ENCODE data around the gene BPIFA1. TPM values are rescaled to one million over a fixed set of nuclear protein-coding genes. Genes with fewer than 3 reads are reported as not detected.

BPIFA1 gene
- polyA plus RNA-seq, 1 donor from 2014 or later, result not detected

DNA sequence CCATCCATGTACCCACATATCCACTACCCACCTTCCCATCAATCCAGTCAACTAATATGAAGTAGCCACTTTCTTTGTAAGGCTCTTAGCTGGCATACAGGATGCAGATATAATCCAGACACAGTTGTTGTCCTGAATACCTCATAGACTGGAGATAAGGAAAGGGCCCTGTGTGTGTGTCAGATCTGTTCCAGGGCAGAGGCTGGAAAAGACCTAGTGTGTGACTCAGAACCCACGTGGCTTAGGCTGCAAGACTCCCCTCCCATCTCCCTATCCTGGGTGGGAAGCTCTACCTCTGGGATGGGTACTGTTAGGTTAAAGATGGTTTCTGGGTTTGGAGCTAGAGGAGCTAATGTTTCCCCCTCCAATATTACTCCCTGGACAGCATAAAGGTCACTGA is 3.6 kb downstream of the BPIFA1 start:
- H3K4me3 ChIP-seq (ENCODE audit: low read length), result no peak overlapping the region
- H2AFZ ChIP-seq (ENCODE audit: low read depth, low read length), result no peak overlapping the region
- no peaks in the 10 kb centered on the region for H3K27me3 ChIP-seq (ENCODE audit: insufficient read depth, low read depth, low read length)
- no peak overlapping the region for H3K4me2 ChIP-seq (ENCODE audit: low read length)
- H3K9ac ChIP-seq (ENCODE audit: low read length), result no peak overlapping the region
- no peaks in the 10 kb centered on the region for H3K9me3 ChIP-seq (ENCODE audit: low read length)
- H3K9me2 ChIP-seq (ENCODE audit: insufficient read depth, low read length), result no peaks in the 10 kb centered on the region
- H3F3A ChIP-seq (ENCODE audit: insufficient read depth, low read length, poor library complexity, severe bottlenecking), result no peaks in the 10 kb centered on the region
- TF ChIP-seq REST (IDR thresholded peaks at IDR 0.05; ENCODE audit: borderline replicate concordance) (no peak), RAD21 (conservative IDR thresholded peaks at IDR 0.05) (no peak), TAF1 (IDR thresholded peaks at IDR 0.05; ENCODE audit: low read depth) (no peak), POLR2AphosphoS5 (IDR thresholded peaks at IDR 0.05) (no peak), SMC3 (conservative IDR thresholded peaks at IDR 0.05; ENCODE audit: poor library complexity) (no peak), MXI1 (conservative IDR thresholded peaks at IDR 0.05; ENCODE audit: poor library complexity, severe bottlenecking) (no peak), EP300 (conservative IDR thresholded peaks at IDR 0.05; ENCODE audit: poor library complexity, severe bottlenecking) (no peak), EZH2 (IDR thresholded peaks at IDR 0.05; ENCODE audit: borderline replicate concordance, insufficient read depth, low read length, poor library complexity, severe bottlenecking) (no peak)
- TF ChIP-seq, protein P1, sequence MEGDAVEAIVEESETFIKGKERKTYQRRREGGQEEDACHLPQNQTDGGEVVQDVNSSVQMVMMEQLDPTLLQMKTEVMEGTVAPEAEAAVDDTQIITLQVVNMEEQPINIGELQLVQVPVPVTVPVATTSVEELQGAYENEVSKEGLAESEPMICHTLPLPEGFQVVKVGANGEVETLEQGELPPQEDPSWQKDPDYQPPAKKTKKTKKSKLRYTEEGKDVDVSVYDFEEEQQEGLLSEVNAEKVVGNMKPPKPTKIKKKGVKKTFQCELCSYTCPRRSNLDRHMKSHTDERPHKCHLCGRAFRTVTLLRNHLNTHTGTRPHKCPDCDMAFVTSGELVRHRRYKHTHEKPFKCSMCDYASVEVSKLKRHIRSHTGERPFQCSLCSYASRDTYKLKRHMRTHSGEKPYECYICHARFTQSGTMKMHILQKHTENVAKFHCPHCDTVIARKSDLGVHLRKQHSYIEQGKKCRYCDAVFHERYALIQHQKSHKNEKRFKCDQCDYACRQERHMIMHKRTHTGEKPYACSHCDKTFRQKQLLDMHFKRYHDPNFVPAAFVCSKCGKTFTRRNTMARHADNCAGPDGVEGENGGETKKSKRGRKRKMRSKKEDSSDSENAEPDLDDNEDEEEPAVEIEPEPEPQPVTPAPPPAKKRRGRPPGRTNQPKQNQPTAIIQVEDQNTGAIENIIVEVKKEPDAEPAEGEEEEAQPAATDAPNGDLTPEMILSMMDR (IDR thresholded peaks at IDR 0.05; ENCODE audit: poor library complexity, severe bottlenecking), result no peak
- no peaks in the 10 kb centered on the region for H4K20me1 ChIP-seq (ENCODE audit: insufficient read depth)
- no peaks in the 10 kb centered on the region for H3K79me2 ChIP-seq (replicated peaks; ENCODE audit: insufficient read depth, low read length)
- H3K27ac ChIP-seq (ENCODE audit: low read length), result no peak overlapping the region
- H3K36me3 ChIP-seq (ENCODE audit: insufficient read depth, low read length), result no peaks in the 10 kb centered on the region

GRCh38 chr20:33239979-33240736 is 4.4 kb downstream of the BPIFA1 start:
- no peaks in the 10 kb centered on the region for H4K20me1 ChIP-seq (ENCODE audit: insufficient read depth)
- TF ChIP-seq TAF1 (IDR thresholded peaks at IDR 0.05; ENCODE audit: low read depth) (no peak), MXI1 (conservative IDR thresholded peaks at IDR 0.05; ENCODE audit: poor library complexity, severe bottlenecking) (no peak), POLR2AphosphoS5 (IDR thresholded peaks at IDR 0.05) (no peak), RAD21 (conservative IDR thresholded peaks at IDR 0.05) (no peak), SMC3 (conservative IDR thresholded peaks at IDR 0.05; ENCODE audit: poor library complexity) (no peak), EZH2 (IDR thresholded peaks at IDR 0.05; ENCODE audit: borderline replicate concordance, insufficient read depth, low read length, poor library complexity, severe bottlenecking) (no peak), EP300 (conservative IDR thresholded peaks at IDR 0.05; ENCODE audit: poor library complexity, severe bottlenecking) (no peak), REST (IDR thresholded peaks at IDR 0.05; ENCODE audit: borderline replicate concordance) (no peak)
- TF ChIP-seq, protein P1 (IDR thresholded peaks at IDR 0.05; ENCODE audit: poor library complexity, severe bottlenecking), result no peak
- H2AFZ ChIP-seq (ENCODE audit: low read depth, low read length), result no peak overlapping the region
- H3K4me3 ChIP-seq (ENCODE audit: low read length), result no peak overlapping the region
- H3K9me2 ChIP-seq (ENCODE audit: insufficient read depth, low read length), result no peaks in the 10 kb centered on the region
- no peak overlapping the region for H3K9ac ChIP-seq (ENCODE audit: low read length)
- no peaks in the 10 kb centered on the region for H3K9me3 ChIP-seq (ENCODE audit: low read length)
- no peaks in the 10 kb centered on the region for H3K27me3 ChIP-seq (ENCODE audit: insufficient read depth, low read depth, low read length)
- H3F3A ChIP-seq (ENCODE audit: insufficient read depth, low read length, poor library complexity, severe bottlenecking), result no peaks in the 10 kb centered on the region
- no peak overlapping the region for H3K4me2 ChIP-seq (ENCODE audit: low read length)
- H3K27ac ChIP-seq (ENCODE audit: low read length), result no peak overlapping the region
- H3K36me3 ChIP-seq (ENCODE audit: insufficient read depth, low read length), result no peaks in the 10 kb centered on the region
- no peaks in the 10 kb centered on the region for H3K79me2 ChIP-seq (replicated peaks; ENCODE audit: insufficient read depth, low read length)

Measured in neural cell (in vitro differentiated cells).